Renal pelvis (tissue), 12 donors: Measurements from ENCODE around the gene EEF1AKMT4. TPM values are rescaled to one million over a fixed set of nuclear protein-coding genes. Genes with fewer than 3 reads are reported as not detected.

Source experiments
- DNase-seq: peaks from one replicate; pipeline ENCODE4 v3.0.0-alpha.2; 2013
- long read RNA-seq, 16 experiments: transcript quantifications; one replicate each; lab custom pipeline, GENCODE V29; 2026
- polyA plus RNA-seq, 3 donors: library from polyadenylated mRNA; unstranded; fragments of 120-200 nt; gene quantifications; one replicate each; pipeline ENCODE4 v1.2.1, GENCODE V29; 2013; ENCODE audit not compliant: insufficient read length in 3 of 3

The EEF1AKMT4 gene
- 1 to 10 TPM; 3.1 to 3.3 (median 3.2) TPM for polyA plus RNA-seq
- long read RNA-seq, donor 1, partial matches to known transcripts = 0 of 3 reads
- long read RNA-seq, donor 1, other reads (novel, unspliced or antisense) = 0 of 3 reads
- long read RNA-seq, donor 2, partial matches to known transcripts = 0 of 4 reads
- long read RNA-seq, donor 2, other reads (novel, unspliced or antisense) = 0 of 4 reads
- long read RNA-seq, donor 3, transcript EEF1AKMT4-201 (3 exons, 1,823 nt) = major isoform, 6 of 6 reads
- long read RNA-seq, donor 3, partial matches to known transcripts = 0 of 6 reads
- long read RNA-seq, donor 3, other reads (novel, unspliced or antisense) = 0 of 6 reads
- long read RNA-seq, donor 4, transcript EEF1AKMT4-201 (3 exons, 1,823 nt) = major isoform, 7 of 7 reads
- long read RNA-seq, donor 4, partial matches to known transcripts = 0 of 7 reads
- long read RNA-seq, donor 4, other reads (novel, unspliced or antisense) = 0 of 7 reads
- long read RNA-seq, donor 5, partial matches to known transcripts = 0 of 3 reads
- long read RNA-seq, donor 5, other reads (novel, unspliced or antisense) = 0 of 3 reads
- long read RNA-seq, donor 6, partial matches to known transcripts = 0 of 3 reads
- long read RNA-seq, donor 6, other reads (novel, unspliced or antisense) = 0 of 3 reads
- long read RNA-seq, donor 7, transcript EEF1AKMT4-201 (3 exons, 1,823 nt) = major isoform, 5 of 5 reads
- long read RNA-seq, donor 7, partial matches to known transcripts = 0 of 5 reads
- long read RNA-seq, donor 7, other reads (novel, unspliced or antisense) = 0 of 5 reads
- long read RNA-seq, donor 8, partial matches to known transcripts = 0 of 3 reads
- long read RNA-seq, donor 8, other reads (novel, unspliced or antisense) = 0 of 3 reads
- long read RNA-seq, donor 9, transcript EEF1AKMT4-201 (3 exons, 1,823 nt) = major isoform, 6 of 6 reads
- long read RNA-seq, donor 9, partial matches to known transcripts = 0 of 6 reads
- long read RNA-seq, donor 9, other reads (novel, unspliced or antisense) = 0 of 6 reads
- long read RNA-seq, donor 10, transcript EEF1AKMT4-201 (3 exons, 1,823 nt) = major isoform, 7 of 12 reads
- long read RNA-seq, donor 10, partial matches to known transcripts = 5 of 12 reads
- long read RNA-seq, donor 10, other reads (novel, unspliced or antisense) = 0 of 12 reads
- long read RNA-seq, donor 11, transcript EEF1AKMT4-201 (3 exons, 1,823 nt) = major isoform, 5 of 5 reads
- long read RNA-seq, donor 11, partial matches to known transcripts = 0 of 5 reads
- long read RNA-seq, donor 11, other reads (novel, unspliced or antisense) = 0 of 5 reads
- long read RNA-seq, donor 12, transcript EEF1AKMT4-201 (3 exons, 1,823 nt) = major isoform, 8 of 16 reads
- long read RNA-seq, donor 12, partial matches to known transcripts = 8 of 16 reads
- long read RNA-seq, donor 12, other reads (novel, unspliced or antisense) = 0 of 16 reads
- long read RNA-seq, donor 13, partial matches to known transcripts = 0 of 2 reads
- long read RNA-seq, donor 13, other reads (novel, unspliced or antisense) = 0 of 2 reads
- long read RNA-seq, donor 14 = 0 reads
- long read RNA-seq, donor 15, transcript EEF1AKMT4-201 (3 exons, 1,823 nt) = major isoform, 5 of 10 reads
- long read RNA-seq, donor 15, partial matches to known transcripts = 5 of 10 reads
- long read RNA-seq, donor 15, other reads (novel, unspliced or antisense) = 0 of 10 reads
- long read RNA-seq, donor 16, transcript EEF1AKMT4-201 (3 exons, 1,823 nt) = major isoform, 5 of 5 reads
- long read RNA-seq, donor 16, partial matches to known transcripts = 0 of 5 reads
- long read RNA-seq, donor 16, other reads (novel, unspliced or antisense) = 0 of 5 reads

- DNase-seq = peak; percentile 96
Measured at GRCh38 chr3:184249412-184250166, at the start of gene EEF1AKMT4. TSS of gene EEF1AKMT4 (plus strand) at chr3:184249672. CDS start at chr3:184249695, 23 bp downstream.

DNA sequence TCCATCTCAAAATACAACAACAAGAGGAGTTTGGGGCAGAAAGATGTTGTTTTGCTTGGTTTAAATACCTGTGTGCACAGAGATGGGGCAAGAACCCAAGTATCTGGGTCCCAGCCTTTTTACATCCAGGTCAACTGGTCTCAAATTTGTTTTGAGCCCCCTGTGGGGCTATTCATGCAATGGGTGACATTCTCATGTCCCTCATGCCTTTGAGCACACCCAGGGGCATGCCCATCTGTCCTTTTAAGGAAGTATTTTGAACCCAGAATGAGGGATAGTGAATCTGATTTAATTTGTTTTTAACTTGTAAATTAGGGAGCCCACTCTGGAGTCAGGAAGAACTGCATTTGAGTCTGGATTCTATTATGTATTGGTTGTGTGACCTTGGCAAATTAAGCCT, 48.6 kb upstream of the EEF1AKMT4 start:
- DNase-seq = no peak

DNA sequence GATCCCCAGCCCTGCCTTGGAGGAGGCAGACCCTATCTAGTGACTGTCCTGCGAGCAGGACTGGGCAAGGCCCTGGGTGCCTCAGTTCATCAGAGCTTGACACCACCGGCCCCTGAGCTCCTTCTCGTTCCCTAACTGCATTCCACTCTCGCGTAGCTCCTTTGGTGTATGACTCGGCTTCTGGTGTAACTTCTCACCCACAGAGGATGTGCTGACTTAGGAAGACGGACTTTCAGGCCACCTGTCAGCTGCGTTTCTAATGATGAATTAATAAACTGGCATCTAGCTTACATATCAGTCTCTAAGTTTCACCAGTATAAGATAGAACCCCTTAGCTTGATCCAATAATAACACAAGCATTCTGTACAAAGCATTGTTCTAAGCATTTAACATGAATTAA, 45.9 kb upstream of the EEF1AKMT4 start:
- DNase-seq = no peak

- DNase-seq = no peak
Measured at GRCh38 chr3:184209146-184209923, 40.1 kb upstream of the EEF1AKMT4 start.

- DNase-seq = no peak
Measured at GRCh38 chr3:184211297-184211696, 38.2 kb upstream of the EEF1AKMT4 start.

DNA sequence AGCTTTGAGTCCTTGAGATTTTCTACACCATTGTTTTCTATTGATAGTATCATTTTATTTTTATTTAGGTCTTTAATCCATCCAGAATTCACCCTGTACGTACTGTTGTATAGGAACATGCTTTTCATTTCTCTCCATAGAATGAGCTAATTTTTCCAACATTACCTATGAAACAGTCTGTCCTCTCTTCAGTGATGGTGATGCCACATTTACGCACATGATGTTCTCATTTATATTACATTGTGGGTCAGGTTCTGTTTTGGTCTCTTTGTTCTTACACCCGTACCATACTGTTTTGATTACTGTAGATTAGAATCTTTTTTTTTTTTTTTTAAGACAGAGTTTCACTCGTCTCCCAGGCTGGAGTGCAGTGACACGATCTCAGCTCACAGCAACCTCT, 37.8 kb upstream of the EEF1AKMT4 start:
- DNase-seq = no peak

- no peak for DNase-seq
Measured at GRCh38 chr3:184218814-184219213, 30.7 kb upstream of the EEF1AKMT4 start.

DNA sequence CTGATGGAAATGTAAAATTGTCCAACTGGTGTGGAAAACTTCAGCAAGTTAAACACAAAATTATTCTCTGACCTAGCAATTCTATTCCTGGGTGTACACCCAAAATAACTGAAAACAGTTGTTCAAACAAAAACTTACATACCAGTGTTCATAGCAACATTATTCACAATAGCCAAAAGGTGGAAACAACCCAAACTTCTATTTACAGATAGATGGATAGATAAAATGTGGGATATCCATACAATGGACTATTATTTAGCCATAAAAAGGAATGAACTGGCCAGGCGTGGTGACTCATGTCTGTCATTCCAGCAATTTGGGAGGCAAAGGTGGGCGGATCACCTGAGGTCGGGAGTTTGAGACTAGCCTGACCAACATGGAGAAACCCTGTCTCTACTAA, 27.0 kb upstream of the EEF1AKMT4 start:
- no peak for DNase-seq

DNA sequence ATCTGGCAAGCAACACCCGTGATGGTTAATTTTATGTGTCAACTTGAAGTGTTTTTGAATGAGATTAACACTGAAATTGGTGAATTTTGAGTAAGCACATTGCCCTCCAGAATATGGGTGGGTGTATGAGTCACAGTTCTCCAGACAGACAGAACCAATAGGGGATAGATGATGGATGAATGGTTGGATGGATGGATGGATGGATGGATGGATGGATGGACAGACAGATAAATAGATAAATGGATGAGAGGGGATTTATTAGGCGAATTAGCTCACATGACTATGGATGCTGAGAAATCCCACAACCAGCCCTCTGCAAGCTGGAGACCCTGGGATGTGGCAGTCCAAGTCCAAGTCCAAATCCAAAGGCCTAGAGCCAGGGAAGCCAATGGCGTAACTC, 25.5 kb upstream of the EEF1AKMT4 start:
- no peak for DNase-seq

- DNase-seq = no peak
Measured at GRCh38 chr3:184227481-184227935, 22.0 kb upstream of the EEF1AKMT4 start.

GRCh38 chr3:184228376-184229137, 20.9 kb upstream of the EEF1AKMT4 start:
- DNase-seq = no peak

- DNase-seq = no peak
Measured at GRCh38 chr3:184229394-184230080, 19.9 kb upstream of the EEF1AKMT4 start, which contains the start of gene VWA5B2. TSS of gene VWA5B2 (plus strand) at chr3:184229585. CDS start at chr3:184230529, 944 bp downstream.

DNA sequence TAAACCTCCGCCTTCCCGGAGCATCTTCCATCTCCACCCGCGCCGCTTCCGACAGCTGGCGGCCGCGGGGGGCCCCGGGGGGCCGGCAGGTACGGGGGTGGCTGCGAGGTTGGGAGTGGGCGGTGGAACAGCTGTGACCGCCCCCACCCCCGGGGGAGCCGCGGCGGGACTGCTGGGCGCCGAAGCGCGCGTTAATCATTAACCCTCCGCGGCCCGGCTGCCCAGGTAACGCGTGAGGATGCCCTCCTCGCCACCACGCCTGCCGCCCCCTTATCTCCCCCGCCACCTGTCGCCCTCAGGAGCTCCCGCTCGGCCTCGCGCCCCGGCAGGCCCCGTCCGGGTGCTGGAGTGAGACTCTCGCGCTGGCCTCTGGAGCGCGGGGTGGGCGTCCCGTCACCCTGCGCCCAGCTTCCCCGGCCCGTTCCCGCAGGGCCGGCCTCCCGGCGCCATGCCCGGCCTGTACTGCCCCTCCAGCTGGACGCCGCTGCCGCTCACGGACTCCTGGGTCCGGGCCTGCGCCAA, 19.3 kb upstream of the EEF1AKMT4 start:
- DNase-seq = no peak

DNA sequence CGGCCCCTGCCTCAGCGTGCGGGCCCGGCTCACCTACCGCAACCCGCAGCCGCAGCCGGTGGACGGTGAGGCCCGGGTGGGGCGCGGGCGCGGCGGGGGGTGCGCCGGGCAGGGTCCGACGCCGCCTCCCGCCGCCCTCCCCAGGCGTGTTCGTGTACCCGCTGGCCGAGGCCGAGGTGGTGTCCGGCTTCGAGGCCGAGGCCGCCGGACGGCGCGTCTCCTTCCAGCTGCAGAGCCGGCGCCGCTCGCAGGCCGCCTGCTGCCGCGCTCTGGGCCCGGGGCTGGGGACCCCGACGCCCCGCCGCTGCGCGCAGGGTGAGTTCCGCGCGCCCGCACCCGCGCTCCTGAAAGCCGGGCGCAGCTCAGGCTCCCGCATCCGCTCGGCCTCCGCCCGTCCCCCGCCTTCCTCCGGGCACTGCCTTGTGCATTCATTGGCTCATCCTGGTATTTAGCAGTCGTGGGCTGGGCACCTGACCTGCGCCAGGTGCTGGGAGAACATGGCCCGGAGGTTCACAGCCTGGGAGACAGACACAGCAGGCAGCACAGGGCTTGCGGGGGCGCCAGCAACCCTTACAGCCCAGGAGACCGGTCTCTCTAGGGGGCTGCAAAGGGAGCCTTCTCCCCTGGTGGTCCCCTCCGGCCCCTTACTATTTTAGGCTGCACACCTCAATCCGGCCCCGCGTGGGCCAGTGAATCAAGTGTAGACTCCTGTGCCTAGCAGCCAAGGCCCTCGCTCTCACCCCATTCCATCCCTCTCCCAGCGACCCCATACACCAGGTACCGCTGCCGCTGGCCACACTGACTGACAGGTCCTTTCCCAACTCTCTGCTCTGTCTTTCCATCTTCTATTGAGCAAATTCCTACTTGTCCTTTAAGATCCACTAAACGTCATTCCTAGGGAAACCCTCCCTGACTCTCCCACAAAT, 18.6 kb upstream of the EEF1AKMT4 start:
- DNase-seq = no peak

- DNase-seq = no peak
Measured at GRCh38 chr3:184231671-184232070, 17.8 kb upstream of the EEF1AKMT4 start.
